Measurements from ENCODE around the gene ARHGAP24.

GRCh38 chr4:85498068-85498733, 23.3 kb downstream of the ARHGAP24 start:
- TF ChIP-seq CTCF (IDR thresholded peaks at IDR 0.05), result no peak
- no peak for TF ChIP-seq ZFX (IDR thresholded peaks at IDR 0.05; ENCODE audit: borderline replicate concordance)

Measured in 22Rv1 (cell line).